ENCODE measurements around the gene PEX5. TPM values are rescaled to one million over a fixed set of nuclear protein-coding genes. Genes with fewer than 3 reads are reported as not detected.
"Not testable (repeated sequence)": the region's sequence is repeated elsewhere in the genome, so short reads cannot be mapped to it uniquely, and the experiment has no call there.

PEX5 gene
- total RNA-seq, 8 experiments from 2014 or later, result 26.8 to 39.9 (median 33.0) TPM

- Histone ChIP-seq H3K4me3 (no peak overlapping the region), H3K27ac (no peak overlapping the region), H3K4me1 (replicated peaks in 1 of 2) (no peaks in the 10 kb centered on the region)
- 0 to 58% (median 33%) methylated on average over 1 of the region's 1 CpG for WGBS, 10 experiments
- in situ Hi-C loops (cut with MboI; ENCODE audit: low pct_unique_long_range_greater_than_20kb in 2 of 9, low sequenced_read_pairs in 9 of 9, unreplicated experiment in 9 of 9), result no loop called here
- no peak for ATAC-seq (replicated peaks in 6 of 8)
Measured at GRCh38 chr12:7171854-7172253, 17.6 kb upstream of the PEX5 start.

GRCh38 chr12:7175493-7175892, 14.0 kb upstream of the PEX5 start:
- no peak overlapping the region for H3K4me3 ChIP-seq
- H3K4me1 ChIP-seq (replicated peaks in 1 of 2), result no peaks in the 10 kb centered on the region
- in situ Hi-C loops (cut with MboI; ENCODE audit: low pct_unique_long_range_greater_than_20kb in 2 of 9, low sequenced_read_pairs in 9 of 9, unreplicated experiment in 9 of 9), result no loop called here
- no peak for ATAC-seq (replicated peaks in 6 of 8)
- H3K27ac ChIP-seq, result no peak overlapping the region

DNA sequence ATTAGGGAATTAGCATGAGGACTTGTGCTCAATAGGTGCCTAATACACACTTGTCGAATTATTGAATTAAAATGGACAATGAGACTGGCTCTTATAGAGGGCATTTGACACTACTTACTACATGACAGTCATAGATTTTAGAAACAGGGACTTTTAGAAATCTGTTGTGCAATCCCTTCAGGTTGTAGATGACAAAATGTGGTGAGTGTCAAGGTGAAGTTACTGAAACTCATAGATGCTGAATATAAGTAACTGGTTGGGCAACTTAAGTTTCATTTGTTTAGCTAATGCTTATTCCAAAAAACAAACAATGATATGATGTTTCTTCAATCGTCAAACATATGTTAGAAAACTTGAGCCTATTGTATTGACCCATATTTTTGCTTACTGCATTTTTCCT, 12.9 kb upstream of the PEX5 start:
- Histone ChIP-seq H3K4me1 (replicated peaks in 1 of 2) (no peaks in the 10 kb centered on the region), H3K27ac (no peak overlapping the region), H3K4me3 (no peak overlapping the region)
- in situ Hi-C loops (cut with MboI; ENCODE audit: low pct_unique_long_range_greater_than_20kb in 2 of 9, low sequenced_read_pairs in 9 of 9, unreplicated experiment in 9 of 9), result no loop called here
- WGBS, 10 experiments, result 10 to 76% (median 43%) methylated on average over 2 of the region's 2 CpGs; no CpG with 5 or more reads in 1 of the 10 experiments
- no peak for ATAC-seq (replicated peaks in 6 of 8)

GRCh38 chr12:7178481-7178880, 11.0 kb upstream of the PEX5 start:
- Histone ChIP-seq H3K27ac (no peak overlapping the region), H3K4me1 (replicated peaks in 1 of 2) (no peaks in the 10 kb centered on the region), H3K4me3 (no peak overlapping the region)
- ATAC-seq (replicated peaks in 6 of 8), result no peak
- WGBS, 10 experiments, result 0 to 92% (median 87%) methylated on average over 2 of the region's 2 CpGs; no CpG with 5 or more reads in 4 of the 10 experiments
- in situ Hi-C loops (cut with MboI; ENCODE audit: low pct_unique_long_range_greater_than_20kb in 2 of 9, low sequenced_read_pairs in 9 of 9, unreplicated experiment in 9 of 9), result no loop called here

- ATAC-seq (replicated peaks in 6 of 8), result peak in 2 of 8 experiments; percentile 85 to 99
Measured at GRCh38 chr12:7180685-7181084, 8.8 kb upstream of the PEX5 start.

DNA sequence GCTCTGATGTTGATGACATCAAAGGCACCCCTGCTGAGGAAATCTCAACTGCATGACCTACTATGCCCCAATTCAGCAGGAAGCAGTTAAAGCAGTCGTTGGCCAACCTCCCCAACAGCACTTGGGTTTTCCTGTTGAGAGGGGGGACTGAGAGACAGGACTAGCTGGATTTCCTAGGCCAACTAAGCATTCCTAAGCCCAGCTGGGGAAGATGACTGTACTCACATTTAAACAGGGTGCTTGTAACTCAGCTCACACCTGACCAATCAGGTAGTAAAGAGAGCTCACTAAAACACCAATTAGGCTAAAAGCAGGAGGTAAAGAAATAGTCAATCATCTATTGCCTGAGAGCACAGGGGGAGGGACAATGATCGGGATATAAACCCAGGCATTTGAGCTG, 3.4 kb upstream of the PEX5 start:
- H3K4me1 ChIP-seq (replicated peaks in 1 of 2), result peaks cover 13 to 14% of the 10 kb centered on the region in 2 donors
- in situ Hi-C loops (cut with MboI; ENCODE audit: low pct_unique_long_range_greater_than_20kb in 2 of 9, low sequenced_read_pairs in 9 of 9, unreplicated experiment in 9 of 9); ATAC-seq (replicated peaks in 6 of 8); H3K27ac ChIP-seq; H3K4me3 ChIP-seq: not testable (repeated sequence)
- 43 to 100% (median 53%) methylated on average over 1 to 2 of the region's 2 CpGs; no CpG with 5 or more reads in 2 of the 10 experiments for WGBS, 10 experiments

More at GRCh38 chr12:7180685-7181084, 8.8 kb upstream of the PEX5 start:
- H3K4me1 ChIP-seq (replicated peaks in 1 of 2), result no peaks in the 10 kb centered on the region
- no peak overlapping the region for H3K4me3 ChIP-seq
- in situ Hi-C loops (cut with MboI; ENCODE audit: low pct_unique_long_range_greater_than_20kb in 2 of 9, low sequenced_read_pairs in 9 of 9, unreplicated experiment in 9 of 9), result no loop called here
- H3K27ac ChIP-seq, result no peak overlapping the region
- WGBS, 10 experiments, result 0 to 100% (median 79%) methylated on average over 1 of the region's 1 CpG; no CpG with 5 or more reads in 2 of the 10 experiments

DNA sequence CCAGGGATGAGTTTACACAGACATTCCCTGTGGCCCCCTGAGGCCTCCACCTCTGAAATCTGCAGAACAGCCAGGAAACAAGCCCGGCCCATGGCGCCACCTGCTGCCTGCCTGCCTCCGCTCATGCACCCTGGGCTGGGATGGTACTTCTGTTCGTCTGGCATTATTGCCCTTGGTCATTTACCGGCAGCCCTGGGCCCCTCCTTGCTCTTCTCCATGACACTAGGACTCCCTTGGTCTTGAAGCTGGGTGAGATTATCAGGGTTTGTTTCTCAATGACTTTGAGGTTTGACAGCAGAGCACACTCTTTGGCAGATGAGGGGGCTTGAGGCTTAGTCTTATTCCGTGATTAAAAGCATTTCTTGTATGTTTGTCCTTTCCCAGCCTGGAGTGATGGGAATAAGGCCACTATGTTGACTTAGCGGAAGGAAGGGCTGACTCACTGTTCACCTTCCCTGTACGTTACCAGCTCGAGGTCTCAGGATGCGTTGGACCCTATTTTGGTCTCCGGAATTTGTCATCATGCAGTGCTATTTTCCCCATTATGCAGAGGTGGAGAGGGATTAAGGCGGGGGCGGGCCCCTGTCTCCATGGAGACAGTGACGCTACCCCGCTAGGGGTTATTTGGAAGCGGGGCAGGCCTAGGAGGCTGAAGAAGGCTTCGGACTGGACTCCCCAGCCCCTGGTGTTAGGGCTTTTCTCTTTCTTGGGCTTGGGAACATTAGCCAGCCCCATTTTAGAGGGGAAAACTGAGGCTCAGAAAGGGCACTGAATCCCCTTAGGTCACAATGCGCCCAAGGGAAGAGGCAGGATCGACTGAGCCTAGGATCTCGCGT, 706 bp upstream of the PEX5 start:
- Histone ChIP-seq H3K27ac (peak overlapping the region; percentile 25 to 80), H3K4me3 (peak overlapping the region; percentile 50 to 58 (median 57)), H3K4me1 (replicated peaks in 1 of 2) (peaks cover 13 to 17% of the 10 kb centered on the region in 2 donors)
- 0 to 14% (median 5%) methylated on average over 3 to 9 of the region's 21 CpGs; no CpG with 5 or more reads in 2 of the 10 experiments for WGBS, 10 experiments
- peak; percentile 48 to 72 (median 60) for ATAC-seq (replicated peaks in 6 of 8)
- in situ Hi-C loops (cut with MboI; ENCODE audit: low pct_unique_long_range_greater_than_20kb in 2 of 9, low sequenced_read_pairs in 9 of 9, unreplicated experiment in 9 of 9), result no loop called here

DNA sequence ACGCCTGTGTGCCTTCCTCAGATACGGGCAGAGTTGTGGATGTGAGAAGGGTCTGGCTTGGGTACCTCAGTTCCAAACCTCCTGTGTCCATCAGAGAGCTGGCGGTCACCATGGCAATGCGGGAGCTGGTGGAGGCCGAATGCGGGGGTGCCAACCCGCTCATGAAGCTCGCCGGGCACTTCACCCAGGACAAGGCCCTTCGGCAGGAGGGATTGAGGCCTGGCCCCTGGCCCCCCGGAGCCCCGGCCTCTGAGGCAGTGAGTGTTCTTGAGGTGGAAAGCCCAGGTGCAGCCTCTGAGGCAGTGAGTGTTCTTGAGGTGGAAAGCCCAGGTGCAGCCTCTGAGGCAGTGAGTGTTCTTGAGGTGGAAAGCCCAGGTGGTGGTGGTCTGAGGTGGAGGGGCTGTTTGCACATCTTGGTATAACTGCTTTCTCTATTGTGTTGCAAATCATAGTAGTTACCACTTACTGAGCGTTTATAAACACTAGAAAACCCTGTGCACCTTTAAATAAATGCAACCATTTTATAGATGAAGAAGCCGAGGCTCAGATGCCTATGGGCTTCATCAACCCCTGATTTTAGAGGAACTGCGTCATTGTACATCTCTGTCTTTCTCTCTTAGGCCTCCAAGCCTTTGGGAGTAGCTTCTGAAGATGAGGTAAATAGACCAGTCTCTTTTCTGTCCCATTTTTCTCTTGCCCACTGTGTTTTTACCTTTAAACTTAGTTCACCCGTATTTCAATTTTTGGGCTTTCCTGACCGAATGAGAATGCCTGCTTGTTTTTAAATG, 976 bp downstream of the PEX5 start:
- Histone ChIP-seq H3K4me1 (replicated peaks in 1 of 2) (peaks cover 13 to 17% of the 10 kb centered on the region in 2 donors), H3K4me3 (peak overlapping the region; percentile 50 to 58 (median 57)), H3K27ac (peak overlapping the region; percentile 59 to 67)
- peak; percentile 2 to 22 (median 12) for ATAC-seq (replicated peaks in 6 of 8)
- WGBS, 10 experiments, result 0 to 97% (median 62%) methylated on average over 1 to 7 of the region's 17 CpGs
- in situ Hi-C loops (cut with MboI; ENCODE audit: low pct_unique_long_range_greater_than_20kb in 2 of 9, low sequenced_read_pairs in 9 of 9, unreplicated experiment in 9 of 9), result no loop called here

GRCh38 chr12:7193674-7194073, 4.2 kb downstream of the PEX5 start:
- in situ Hi-C loops (cut with MboI; ENCODE audit: low pct_unique_long_range_greater_than_20kb in 2 of 9, low sequenced_read_pairs in 9 of 9, unreplicated experiment in 9 of 9), result no loop called here
- Histone ChIP-seq H3K4me3 (no peak overlapping the region), H3K4me1 (replicated peaks in 1 of 2) (peaks cover 7 to 11% of the 10 kb centered on the region in 2 donors), H3K27ac (no peak overlapping the region)
- WGBS, 10 experiments, result 58 to 100% (median 87%) methylated on average over 1 to 2 of the region's 2 CpGs
- no peak for ATAC-seq (replicated peaks in 6 of 8)

DNA sequence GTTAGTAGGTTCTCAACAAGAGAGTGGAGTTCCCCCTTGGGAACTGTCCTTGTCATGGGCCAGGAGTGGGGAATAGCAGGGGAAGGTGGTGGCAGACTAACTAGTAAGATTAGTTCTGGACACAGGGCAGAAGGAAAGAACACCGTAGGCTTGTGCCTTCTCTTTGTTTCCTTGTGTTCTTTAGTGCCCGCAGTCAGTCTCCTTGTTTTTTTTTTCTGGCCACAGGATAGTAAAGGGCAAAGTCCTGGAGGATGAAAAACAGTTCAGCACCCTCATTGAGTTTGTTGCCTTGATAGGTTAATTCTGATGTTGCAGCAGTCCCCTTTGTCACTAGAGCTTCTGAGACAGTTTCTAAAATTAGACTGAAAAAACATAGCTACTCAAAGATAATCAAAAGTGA, 8.4 kb downstream of the PEX5 start:
- in situ Hi-C loops (cut with MboI; ENCODE audit: low pct_unique_long_range_greater_than_20kb in 2 of 9, low sequenced_read_pairs in 9 of 9, unreplicated experiment in 9 of 9), result no loop called here
- no peak overlapping the region for H3K27ac ChIP-seq
- ATAC-seq (replicated peaks in 6 of 8), result no peak
- H3K4me3 ChIP-seq, result no peak overlapping the region
- no peaks in the 10 kb centered on the region for H3K4me1 ChIP-seq (replicated peaks in 1 of 2)
- WGBS, 10 experiments, result 83 to 100% (median 100%) methylated on average over 1 to 2 of the region's 2 CpGs; no CpG with 5 or more reads in 3 of the 10 experiments

- Histone ChIP-seq H3K27ac (no peak overlapping the region), H3K4me1 (replicated peaks in 1 of 2) (no peaks in the 10 kb centered on the region), H3K4me3 (no peak overlapping the region)
- WGBS, 10 experiments, result 56 to 100% (median 100%) methylated on average over 1 to 3 of the region's 4 CpGs; no CpG with 5 or more reads in 3 of the 10 experiments
- in situ Hi-C loops (cut with MboI; ENCODE audit: low pct_unique_long_range_greater_than_20kb in 2 of 9, low sequenced_read_pairs in 9 of 9, unreplicated experiment in 9 of 9), result loop anchor here (25.0 kb wide), 2 partner anchors 259 to 434 kb away; no protein-coding TSS in a partner anchor
- peak in 3 of 8 experiments; percentile 51 to 71 (median 53) for ATAC-seq (replicated peaks in 6 of 8)
Measured at GRCh38 chr12:7203109-7203508, 13.6 kb downstream of the PEX5 start.

DNA sequence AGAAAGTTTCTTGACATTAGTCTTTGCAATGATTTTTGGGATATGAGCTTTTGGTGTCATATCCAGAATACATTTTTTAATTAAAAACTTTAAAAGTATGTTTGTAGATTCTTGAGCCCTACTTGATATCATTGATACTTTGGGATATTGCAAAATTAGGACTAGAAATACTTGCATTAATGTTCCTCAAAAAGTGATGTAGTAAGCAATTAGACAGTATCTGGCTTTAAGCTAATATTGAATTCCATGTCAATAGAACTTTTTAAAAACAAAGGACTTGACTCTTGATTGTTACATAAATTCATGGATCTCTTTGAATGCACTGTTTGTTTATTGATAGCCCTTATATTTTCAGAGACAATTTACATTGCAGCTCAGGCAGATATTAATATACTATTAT, 15.6 kb downstream of the PEX5 start:
- H3K27ac ChIP-seq, result no peak overlapping the region
- H3K4me1 ChIP-seq (replicated peaks in 1 of 2), result no peaks in the 10 kb centered on the region
- no peak for ATAC-seq (replicated peaks in 6 of 8)
- no peak overlapping the region for H3K4me3 ChIP-seq
- in situ Hi-C loops (cut with MboI; ENCODE audit: low pct_unique_long_range_greater_than_20kb in 2 of 9, low sequenced_read_pairs in 9 of 9, unreplicated experiment in 9 of 9), result loop anchor here (25.0 kb wide), 2 partner anchors 257 to 432 kb away; no protein-coding TSS in a partner anchor

- H3K4me3 ChIP-seq, result no peak overlapping the region
- in situ Hi-C loops (cut with MboI; ENCODE audit: low pct_unique_long_range_greater_than_20kb in 2 of 9, low sequenced_read_pairs in 9 of 9, unreplicated experiment in 9 of 9), result loop anchor here (25.0 kb wide), 2 partner anchors 256 to 431 kb away; no protein-coding TSS in a partner anchor
- no peak overlapping the region for H3K27ac ChIP-seq
- no peak for ATAC-seq (replicated peaks in 6 of 8)
- WGBS, 10 experiments, result 78 to 100% (median 93%) methylated on average over 2 to 3 of the region's 3 CpGs; no CpG with 5 or more reads in 1 of the 10 experiments
- no peaks in the 10 kb centered on the region for H3K4me1 ChIP-seq (replicated peaks in 1 of 2)
Measured at GRCh38 chr12:7206691-7207090, 17.2 kb downstream of the PEX5 start.

Data from motor neuron (in vitro differentiated cells).